Mesothelial cell of epicardium (in vitro differentiated cells): Measurements from ENCODE around the gene ACSF2. TPM values are rescaled to one million over a fixed set of nuclear protein-coding genes. Genes with fewer than 3 reads are reported as not detected.
A peak's percentile ranks its signal among the peaks of the same experiment; 100 is the strongest.

Source experiments
- DNase-seq, 2 experiments: peaks; one replicate each; pipeline ENCODE4 v3.0.0; 2021; ENCODE audit warnings: low spot score in 2 of 2; ENCODE audit not compliant: unreplicated experiment in 2 of 2
- H3K27ac Mint-ChIP-seq: 2 replicates; pipeline ENCODE4 v1.8.0; 2021; ENCODE audit warnings: mixed read lengths
- H3K27me3 Mint-ChIP-seq: 2 replicates; pipeline ENCODE4 v1.8.0; 2021; ENCODE audit warnings: low read depth, mixed read lengths
- H3K36me3 Mint-ChIP-seq: 2 replicates; pipeline ENCODE4 v1.8.0; 2021; ENCODE audit warnings: mixed read lengths
- H3K4me1 Mint-ChIP-seq: 2 replicates; pipeline ENCODE4 v1.8.0; 2021; ENCODE audit warnings: mixed read lengths
- H3K4me3 Mint-ChIP-seq: 2 replicates; pipeline ENCODE4 v1.8.0; 2021; ENCODE audit warnings: mild to moderate bottlenecking, moderate library complexity, mixed read lengths
- H3K9me3 Mint-ChIP-seq: 2 replicates; pipeline ENCODE4 v1.8.0; 2021; ENCODE audit warnings: mixed read lengths
- CTCF ChIP-seq: fragments of 200-600 bp; sonication (generic); IDR thresholded peaks from one replicate; pipeline ENCODE4 v1.5.0; 2021; ENCODE audit warnings: antibody characterized with exemption; ENCODE audit not compliant: unreplicated experiment
- total RNA-seq: library from RNA; stranded (reverse); gene quantifications from 3 replicates; pipeline ENCODE4 v1.2.1, GENCODE V29; 2021

The ACSF2 gene
- total RNA-seq, 1 donor from 2014 or later = 113 TPM

GRCh38 chr17:50508573-50509460 lies 82.8 kb downstream of the ACSF2 start:
- Mint-ChIP-seq H3K9me3 (no peaks in the 10 kb centered on the region), H3K4me3 (peak overlapping the region; percentile 75), H3K27ac (peak overlapping the region; percentile 88), H3K4me1 (peaks cover 34% of the 10 kb centered on the region), H3K36me3 (no peaks in the 10 kb centered on the region), H3K27me3 (peaks cover 10% of the 10 kb centered on the region)
- no peak for TF ChIP-seq CTCF
- no peak for DNase-seq

- DNase-seq = no peak
- H3K4me1 Mint-ChIP-seq = peaks cover 40% of the 10 kb centered on the region
- peaks cover 3% of the 10 kb centered on the region for H3K27me3 Mint-ChIP-seq
- peak overlapping the region; percentile 76 for H3K27ac Mint-ChIP-seq
- no peak overlapping the region for H3K4me3 Mint-ChIP-seq
- H3K9me3 Mint-ChIP-seq = no peaks in the 10 kb centered on the region
- no peak for TF ChIP-seq CTCF
- H3K36me3 Mint-ChIP-seq = no peaks in the 10 kb centered on the region
These were observed 85.0 kb downstream of the ACSF2 start for GRCh38 chr17:50511058-50511457.

- H3K36me3 Mint-ChIP-seq = no peaks in the 10 kb centered on the region
- H3K27ac Mint-ChIP-seq = no peak overlapping the region
- H3K4me3 Mint-ChIP-seq = no peak overlapping the region
- DNase-seq = no peak
- H3K27me3 Mint-ChIP-seq = peaks cover 1% of the 10 kb centered on the region
- peaks cover 35% of the 10 kb centered on the region for H3K4me1 Mint-ChIP-seq
- H3K9me3 Mint-ChIP-seq = no peaks in the 10 kb centered on the region
- TF ChIP-seq CTCF = no peak
These were observed 87.5 kb downstream of the ACSF2 start for GRCh38 chr17:50513495-50513894.

- peaks cover 28% of the 10 kb centered on the region for H3K4me1 Mint-ChIP-seq
- no peak overlapping the region for H3K27ac Mint-ChIP-seq
- TF ChIP-seq CTCF = no peak
- peaks cover 1% of the 10 kb centered on the region for H3K27me3 Mint-ChIP-seq
- no peaks in the 10 kb centered on the region for H3K36me3 Mint-ChIP-seq
- no peak for DNase-seq
- H3K9me3 Mint-ChIP-seq = no peaks in the 10 kb centered on the region
- H3K4me3 Mint-ChIP-seq = no peak overlapping the region
These were observed 88.4 kb downstream of the ACSF2 start for GRCh38 chr17:50514388-50514787.

GRCh38 chr17:50514936-50515702 lies 89.1 kb downstream of the ACSF2 start:
- H3K9me3 Mint-ChIP-seq = no peaks in the 10 kb centered on the region
- peaks cover 25% of the 10 kb centered on the region for H3K4me1 Mint-ChIP-seq
- no peak for TF ChIP-seq CTCF
- H3K4me3 Mint-ChIP-seq = no peak overlapping the region
- no peak overlapping the region for H3K27ac Mint-ChIP-seq
- no peak for DNase-seq
- no peaks in the 10 kb centered on the region for H3K36me3 Mint-ChIP-seq
- peaks cover 1% of the 10 kb centered on the region for H3K27me3 Mint-ChIP-seq
